IMR-90 (cell line): Measurements from ENCODE around the gene SCARF1. TPM values are rescaled to one million over a fixed set of nuclear protein-coding genes. Genes with fewer than 3 reads are reported as not detected.
A peak's percentile ranks its signal among the peaks of the same experiment; 100 is the strongest.

ENCODE experiments used
- ATAC-seq: fragments of 200-7000 bp; cut with Tn5 transposase; 2 replicates; pipeline ENCODE4 v1.9.1; 2020; ENCODE audit warnings: low read depth, mild to moderate bottlenecking, moderate library complexity
- BruUV-seq: library from RNA; stranded (reverse); fragments of 400-500 nt; replicated peaks from 2 replicates; lab custom pipeline; 2021; lab: Mats Ljungman, UMichigan
- CTCF ChIA-PET: fragments of 300-600 bp; formaldehyde crosslinking; extraction: SDS; loops from one replicate; lab custom pipeline; 2021; ENCODE audit warnings: antibody characterized with exemption; lab: Yijun Ruan, JAX
- POLR2A ChIA-PET: fragments of 300-600 bp; sonication (Branson Sonifier 250); formaldehyde crosslinking; loops from one replicate; lab custom pipeline; 2022; ENCODE audit warnings: antibody characterized with exemption; ENCODE audit not compliant: unreplicated experiment; lab: Charles Lee
- DNase-seq: peaks from one replicate; pipeline ENCODE4 v3.0.0; 2013
- H2AFZ ChIP-seq: replicated peaks from 2 replicates; pipeline ENCODE3; 2013; ENCODE audit warnings: low read length, mild to moderate bottlenecking; ENCODE audit not compliant: poor library complexity
- H2AK5ac ChIP-seq: 2 replicates; pipeline ENCODE4 v1.6.1; 2013; ENCODE audit warnings: low read depth, low read length, inconsistent platforms
- H2AK9ac ChIP-seq: replicated peaks from 2 replicates; pipeline ENCODE3; 2013; ENCODE audit warnings: mild to moderate bottlenecking, low read depth, low read length, moderate library complexity; ENCODE audit not compliant: poor library complexity
- H2BK120ac ChIP-seq: 2 replicates; pipeline ENCODE4 v1.6.1; 2013; ENCODE audit warnings: low read depth, low read length, inconsistent platforms
- H2BK15ac ChIP-seq: 3 replicates; pipeline ENCODE4 v1.6.1; 2013; ENCODE audit warnings: low read depth, low read length, inconsistent platforms
- H2BK20ac ChIP-seq: 2 replicates; pipeline ENCODE4 v1.6.1; 2013; ENCODE audit warnings: low read depth, mild to moderate bottlenecking, inconsistent platforms, low read length, moderate library complexity
- H2BK5ac ChIP-seq: 2 replicates; pipeline ENCODE4 v1.6.1; 2013; ENCODE audit warnings: mild to moderate bottlenecking, low read depth, low read length, inconsistent platforms; ENCODE audit not compliant: poor library complexity, severe bottlenecking
- H3K14ac ChIP-seq: replicated peaks from 2 replicates; pipeline ENCODE4 v1.6.1; 2013; ENCODE audit warnings: low read depth, low read length, inconsistent platforms
- H3K18ac ChIP-seq: 2 replicates; pipeline ENCODE4 v1.6.1; 2013; ENCODE audit warnings: low read depth, low read length, control low read depth
- H3K23ac ChIP-seq: 2 replicates; pipeline ENCODE4 v1.6.1; 2013; ENCODE audit warnings: low read depth, low read length, inconsistent platforms
- H3K27ac ChIP-seq: 2 replicates; pipeline ENCODE4 v1.5.1; 2013; ENCODE audit warnings: mild to moderate bottlenecking, control low read depth, low read length; ENCODE audit not compliant: insufficient read depth
- H3K27me3 ChIP-seq: 2 replicates; pipeline ENCODE4 v1.6.1; 2013; ENCODE audit warnings: low read length; ENCODE audit not compliant: control insufficient read depth, insufficient read depth
- H3K36me3 ChIP-seq: 2 replicates; pipeline ENCODE4 v1.6.1; 2013; ENCODE audit warnings: low read length, mixed read lengths; ENCODE audit not compliant: control insufficient read depth, insufficient read depth
- H3K4ac ChIP-seq: 2 replicates; pipeline ENCODE4 v1.6.1; 2013; ENCODE audit warnings: low read depth, low read length, inconsistent platforms
- H3K4me1 ChIP-seq: 2 replicates; pipeline ENCODE4 v1.6.1; 2013; ENCODE audit warnings: low read length, mixed read lengths; ENCODE audit not compliant: control insufficient read depth, insufficient read depth
- H3K4me2 ChIP-seq: 2 replicates; pipeline ENCODE4 v1.6.1; 2013; ENCODE audit warnings: low read depth, mild to moderate bottlenecking, control low read depth, low read length, moderate library complexity
- H3K4me3 ChIP-seq: 2 replicates; pipeline ENCODE4 v1.5.1; 2013; ENCODE audit warnings: low read depth, mild to moderate bottlenecking, control low read depth, low read length, moderate library complexity; ENCODE audit not compliant: insufficient read depth
- H3K56ac ChIP-seq: 2 replicates; pipeline ENCODE4 v1.6.1; 2013; ENCODE audit warnings: low read length, inconsistent platforms; ENCODE audit not compliant: insufficient read depth; ENCODE audit errors: extremely low read depth
- H3K79me1 ChIP-seq, 2 experiments: 2 replicates each; pipeline ENCODE4 v1.6.1; 2013; ENCODE audit warnings: low read length in 2 of 2, inconsistent platforms in 1 of 2, low read depth in 1 of 2
- H3K9ac ChIP-seq: 2 replicates; pipeline ENCODE4 v1.6.1; 2013; ENCODE audit warnings: low read depth, low read length, control low read depth
- H3K9me1 ChIP-seq: 2 replicates; pipeline ENCODE4 v1.6.1; 2013; ENCODE audit warnings: low read length, inconsistent platforms; ENCODE audit not compliant: insufficient read depth
- H3K9me3 ChIP-seq: 2 replicates; pipeline ENCODE4 v1.6.1; 2013; ENCODE audit warnings: low read length; ENCODE audit not compliant: control insufficient read depth, insufficient read depth
- H4K20me1 ChIP-seq: 2 replicates; pipeline ENCODE4 v1.6.1; 2013; ENCODE audit warnings: low read length, inconsistent platforms; ENCODE audit not compliant: insufficient read depth
- H4K5ac ChIP-seq: 2 replicates; pipeline ENCODE4 v1.6.1; 2013; ENCODE audit warnings: mild to moderate bottlenecking, low read depth, low read length, control low read depth
- H4K8ac ChIP-seq, 2 experiments: 2 replicates each; pipeline ENCODE4 v1.6.1; 2013; ENCODE audit warnings: low read depth in 2 of 2, low read length in 2 of 2, control low read depth in 1 of 2, inconsistent platforms in 1 of 2
- H4K91ac ChIP-seq: 2 replicates; pipeline ENCODE4 v1.6.1; 2013; ENCODE audit warnings: low read depth, low read length, inconsistent platforms; ENCODE audit not compliant: insufficient read depth
- ELK1 ChIP-seq: fragments of 150-350 bp; IDR thresholded peaks from 2 replicates; pipeline ENCODE4 v1.6.1; 2016; ENCODE audit warnings: low read depth, mild to moderate bottlenecking, low read length, moderate library complexity, borderline replicate concordance
- MXI1 ChIP-seq: IDR thresholded peaks from 2 replicates; pipeline ENCODE4 v1.6.1; 2012; ENCODE audit warnings: low read depth, mild to moderate bottlenecking, low read length, moderate library complexity, borderline replicate concordance
- RCOR1 ChIP-seq: IDR thresholded peaks from 2 replicates; pipeline ENCODE4 v1.6.1; 2012; ENCODE audit warnings: mild to moderate bottlenecking, low read length, improper control_type of control experiment; ENCODE audit not compliant: insufficient replicate concordance
- USF2 ChIP-seq: fragments of 150-350 bp; IDR thresholded peaks from 2 replicates; pipeline ENCODE4 v1.6.1; 2017; ENCODE audit warnings: mild to moderate bottlenecking, antibody characterized with exemption, low read length, low read depth
- WGBS, 2 experiments: methylation state at CpG; one replicate each; pipeline versions ENCODE4 v1.1.5 to v1.1.7; 2013; ENCODE audit warnings: missing lambda C conversion rate in 2 of 2; ENCODE audit not compliant: insufficient read length in 1 of 2; ENCODE audit errors: extremely low coverage in 2 of 2; 5-methylcytosine and 5-hydroxymethylcytosine counted together
- dilution Hi-C: fragments of 300-500 bp; cut with HindIII; formaldehyde crosslinking; loops from one replicate; pipeline ENCODE4 v1.14.3; 2018; ENCODE audit warnings: low sequenced_read_pairs; ENCODE audit not compliant: unreplicated experiment
- in situ Hi-C: fragments of 300-500 bp; cut with MboI; formaldehyde crosslinking; loops from 3 replicates; pipeline ENCODE4 v1.14.3; 2019; ENCODE audit warnings: low sequenced_read_pairs, inconsistent platforms, mixed read lengths
- intact Hi-C: fragments of 100-400 bp; cut with micrococcal nuclease; formaldehyde crosslinking; loops from 2 replicates; pipeline ENCODE4 v1.10.0; 2022
- polyA plus RNA-seq, 3 experiments: library from polyadenylated mRNA; depleted of rRNA; stranded (reverse); fragments of >200 nt; gene quantifications; 2 replicates each; pipeline ENCODE4 v1.2.3, GENCODE V29; 2012; ENCODE audit warnings: low replicate concordance in 1 of 3
- total RNA-seq: library from RNA; depleted of rRNA; stranded (reverse); fragments of >200 nt; gene quantifications from 2 replicates; pipeline ENCODE4 v1.2.3, GENCODE V29; 2012

SCARF1 gene
- total and polyA plus RNA-seq, 2 of the 4 experiments (the other 2 are of a cell fraction): 0.18 to 0.43 TPM

DNA sequence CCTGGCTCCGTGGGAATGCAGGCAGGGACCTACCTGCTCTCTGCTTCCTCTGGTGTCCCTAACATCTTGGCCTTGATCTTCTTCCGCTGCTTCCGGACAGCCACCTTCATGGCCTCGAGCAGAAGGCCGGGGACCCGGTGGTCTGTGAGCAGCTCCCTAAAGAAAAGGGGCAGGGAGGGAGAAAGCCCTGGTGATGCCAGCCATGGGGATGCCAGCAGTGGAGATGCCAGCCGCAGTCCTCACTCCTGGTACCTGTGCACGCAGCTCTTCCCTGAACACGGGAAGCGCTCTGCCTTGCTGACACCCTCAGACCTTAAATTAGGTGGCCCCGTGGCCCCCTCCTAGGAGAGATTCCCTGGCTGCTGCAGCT, 2.3 kb upstream of the SCARF1 start:
- ChIA-PET CTCF (interaction anchor here (1.3 to 2.8 kb wide), 4 partner anchors 11 to 132 kb away, joined by 3 to 25 read pairs (median 4); no protein-coding TSS in a partner anchor), POLR2A (no interaction called here)
- intact Hi-C loops: loop anchor here (5.0 kb wide), 1 partner anchor 390 kb away; no protein-coding TSS in a partner anchor
- Histone ChIP-seq H3K4me1 (peaks cover 30% of the 10 kb centered on the region), H3K4me3 (no peak overlapping the region), H3K27me3 (no peaks in the 10 kb centered on the region), H4K8ac (peak overlapping the region; percentile 15 to 49; a peak in 1 of 4 replicates), H2AK5ac (peak overlapping the region; percentile 73), H3K9ac (no peak overlapping the region), H2BK120ac (no peak overlapping the region; the same call in 1 of the 2 replicates), H4K5ac (no peak overlapping the region), H2BK5ac (no peak overlapping the region), H2AK9ac (peak overlapping the region; percentile 60), H3K27ac (no peak overlapping the region), H3K14ac (no peak overlapping the region), H3K4ac (peak overlapping the region; percentile 69; the same call in 1 of the 2 replicates), H3K4me2 (peak overlapping the region; percentile 84; the same call in 1 of the 2 replicates), H2BK20ac (0 out of 2 replicates have a peak overlapping the region, but pooled peaks have one; percentile 1), H3K56ac (no peak overlapping the region), H2BK15ac (no peak overlapping the region; the same call in 2 of the 3 replicates), H3K9me1 (peaks cover 14% of the 10 kb centered on the region), H3K18ac (no peak overlapping the region), H2AFZ (peak overlapping the region; percentile 56), H3K36me3 (peaks cover 22% of the 10 kb centered on the region), H4K91ac (peak overlapping the region; percentile 41), H4K20me1 (peaks cover 27% of the 10 kb centered on the region), H3K9me3 (no peaks in the 10 kb centered on the region), H3K79me1 (no peaks in the 10 kb centered on the region; a peak in 1 of 4 replicates), H3K23ac (0 out of 2 replicates have a peak overlapping the region, but pooled peaks have one; percentile 51)
- no peak for TF ChIP-seq USF2
- no peak for TF ChIP-seq ELK1
- no peak for TF ChIP-seq RCOR1
- no peak for TF ChIP-seq MXI1
- no peak for ATAC-seq
- WGBS, 2 experiments: 74% methylated on average over 4 of the region's 11 CpGs; no CpG with 5 or more reads in 1 of the 2 experiments
- dilution Hi-C loops: no loop called here
- DNase-seq: no peak
- no TSS peak for BruUV-seq
- in situ Hi-C loops: loop anchor here (5.0 kb wide), 1 partner anchor 70 kb away; no protein-coding TSS in a partner anchor
